DND-41 (cell line): Measurements from ENCODE around the gene FEM1B.

ENCODE experiments used
- EZH2 ChIP-seq: IDR thresholded peaks from 3 replicates; pipeline ENCODE4 v1.6.1; 2012; ENCODE audit warnings: borderline replicate concordance, low read depth, mild to moderate bottlenecking, moderate library complexity, low read length, inconsistent platforms; ENCODE audit not compliant: severe bottlenecking
- TF ChIP-seq, protein P1 (sequence below): IDR thresholded peaks from 2 replicates; pipeline ENCODE4 v1.5.1; 2012; ENCODE audit warnings: borderline replicate concordance, low read length, moderate library complexity, mild to moderate bottlenecking; ENCODE audit not compliant: poor library complexity, severe bottlenecking; ENCODE audit errors: extremely low read depth

DNA sequence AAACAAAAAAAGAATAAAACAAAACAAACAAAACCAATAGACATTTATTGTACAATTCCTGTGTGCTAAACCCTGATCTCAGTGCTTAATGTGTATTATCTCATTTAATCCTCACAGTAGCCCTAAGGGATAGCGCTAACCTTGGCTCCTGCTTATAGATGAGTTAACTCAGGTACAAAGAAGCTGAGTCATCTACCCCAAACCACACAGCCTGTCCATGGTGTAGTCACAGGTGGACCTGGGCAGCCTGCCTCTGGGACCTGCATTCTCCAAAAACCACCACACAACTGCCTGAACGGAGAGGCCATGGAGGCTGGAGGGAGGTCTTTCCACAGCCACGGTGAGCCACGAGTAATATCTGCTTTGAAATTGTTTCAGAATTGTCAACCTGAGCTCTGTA, 42.5 kb upstream of the FEM1B start:
- TF ChIP-seq, protein P1, sequence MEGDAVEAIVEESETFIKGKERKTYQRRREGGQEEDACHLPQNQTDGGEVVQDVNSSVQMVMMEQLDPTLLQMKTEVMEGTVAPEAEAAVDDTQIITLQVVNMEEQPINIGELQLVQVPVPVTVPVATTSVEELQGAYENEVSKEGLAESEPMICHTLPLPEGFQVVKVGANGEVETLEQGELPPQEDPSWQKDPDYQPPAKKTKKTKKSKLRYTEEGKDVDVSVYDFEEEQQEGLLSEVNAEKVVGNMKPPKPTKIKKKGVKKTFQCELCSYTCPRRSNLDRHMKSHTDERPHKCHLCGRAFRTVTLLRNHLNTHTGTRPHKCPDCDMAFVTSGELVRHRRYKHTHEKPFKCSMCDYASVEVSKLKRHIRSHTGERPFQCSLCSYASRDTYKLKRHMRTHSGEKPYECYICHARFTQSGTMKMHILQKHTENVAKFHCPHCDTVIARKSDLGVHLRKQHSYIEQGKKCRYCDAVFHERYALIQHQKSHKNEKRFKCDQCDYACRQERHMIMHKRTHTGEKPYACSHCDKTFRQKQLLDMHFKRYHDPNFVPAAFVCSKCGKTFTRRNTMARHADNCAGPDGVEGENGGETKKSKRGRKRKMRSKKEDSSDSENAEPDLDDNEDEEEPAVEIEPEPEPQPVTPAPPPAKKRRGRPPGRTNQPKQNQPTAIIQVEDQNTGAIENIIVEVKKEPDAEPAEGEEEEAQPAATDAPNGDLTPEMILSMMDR: no peak
- TF ChIP-seq EZH2: no peak
